ENCODE results near the gene ALG12.
"Not testable (repeated sequence)": the region's sequence is repeated elsewhere in the genome, so short reads cannot be mapped to it uniquely, and the experiment has no call there.

Gene ALG12

DNA sequence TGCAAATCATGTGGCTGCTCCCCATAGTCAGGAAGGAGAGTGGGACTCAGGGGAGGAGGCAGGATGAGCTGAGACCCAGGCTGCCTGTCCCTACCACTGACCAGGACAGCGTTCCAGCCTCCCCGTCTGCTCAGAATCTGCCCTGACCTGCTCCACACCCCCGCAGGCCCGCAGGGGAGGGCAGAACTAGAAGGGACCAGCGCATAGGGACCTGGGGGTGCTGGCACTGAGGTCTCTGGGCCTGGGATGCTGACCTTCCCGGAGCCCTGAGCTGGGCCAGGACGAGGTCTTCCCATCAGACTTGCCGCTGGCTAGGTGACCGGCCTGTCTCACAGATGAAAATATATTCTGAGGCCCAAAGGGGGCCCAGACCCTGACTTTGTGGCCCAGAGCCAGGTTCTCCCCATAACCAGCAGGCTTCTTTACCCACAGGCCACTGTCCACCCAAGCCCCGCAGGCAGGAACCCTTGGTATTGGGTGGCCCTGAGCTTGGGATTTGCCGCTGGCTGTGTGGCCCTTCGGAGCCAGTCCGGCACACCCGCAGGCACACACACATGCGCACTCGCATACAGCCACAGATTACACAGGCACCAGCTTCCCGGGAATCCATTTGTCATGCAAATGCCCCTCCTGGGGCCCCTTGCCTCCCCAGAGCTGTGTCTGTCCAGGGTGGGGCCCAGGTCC, 28.5 kb upstream of the ALG12 start:
- DNase-seq (ENCODE audit: low read depth, low spot score): no peak

DNA sequence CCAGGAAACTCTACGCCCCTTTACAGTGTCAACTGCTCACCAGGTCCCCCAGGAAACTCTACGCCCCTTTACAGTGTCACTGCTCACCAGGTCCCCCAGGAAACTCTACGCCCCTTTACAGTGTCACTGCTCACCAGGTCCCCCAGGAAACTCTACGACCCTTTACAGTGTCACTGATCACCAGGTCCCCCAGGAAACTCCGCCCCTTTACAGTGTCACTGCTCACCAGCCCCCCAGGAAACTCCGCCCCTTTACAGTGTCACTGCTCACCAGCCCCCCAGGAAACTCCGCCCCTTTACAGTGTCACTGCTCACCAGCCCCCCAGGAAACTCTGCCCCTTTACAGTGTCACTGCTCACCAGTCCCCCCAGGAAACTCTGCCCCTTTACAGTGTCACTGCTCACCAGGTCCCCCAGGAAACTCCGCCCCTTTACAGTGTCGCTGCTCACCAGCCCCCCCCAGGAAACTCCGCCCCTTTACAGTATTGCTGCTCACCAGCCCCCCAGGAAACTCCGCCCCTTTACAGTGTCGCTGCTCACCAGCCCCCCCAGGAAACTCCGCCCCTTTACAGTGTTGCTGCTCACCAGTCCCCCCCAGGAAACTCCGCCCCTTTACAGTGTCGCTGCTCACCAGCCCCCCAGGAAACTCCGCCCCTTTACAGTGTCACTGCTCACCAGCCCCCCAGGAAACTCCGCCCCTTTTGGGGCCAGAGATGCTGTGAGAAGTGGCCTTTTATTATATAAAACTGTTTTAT, 27.0 kb upstream of the ALG12 start:
- DNase-seq (ENCODE audit: low read depth, low spot score): not testable (repeated sequence)

DNA sequence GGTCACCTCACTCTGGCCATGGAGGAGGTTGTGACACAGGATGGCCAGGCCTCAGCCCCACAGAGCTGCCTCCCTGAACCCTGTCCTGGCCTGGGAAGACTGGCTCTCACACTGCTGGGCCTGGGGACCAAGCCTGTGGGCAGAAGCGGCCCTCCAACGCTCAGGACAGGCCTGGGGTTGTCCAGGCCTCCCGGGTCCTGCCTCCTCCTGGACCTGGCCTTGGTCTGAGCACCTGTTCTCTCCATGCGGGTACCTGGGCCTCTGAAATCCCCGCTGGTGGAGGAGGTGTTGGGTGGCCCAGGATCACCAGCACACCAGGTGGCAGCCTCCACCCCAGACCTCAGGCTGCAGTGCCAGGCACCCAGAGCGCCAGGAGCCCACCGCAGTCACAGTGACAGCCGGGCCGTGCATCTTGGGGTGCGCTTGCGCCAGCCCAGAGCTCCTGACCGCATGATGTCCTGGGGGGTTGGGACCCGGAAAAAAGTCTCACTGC, 26.2 kb upstream of the ALG12 start:
- no peak for DNase-seq (ENCODE audit: low read depth, low spot score)

- no peak for DNase-seq (ENCODE audit: low read depth, low spot score)
These were observed 25.6 kb upstream of the ALG12 start for GRCh38 chr22:49943771-49944398.

DNA sequence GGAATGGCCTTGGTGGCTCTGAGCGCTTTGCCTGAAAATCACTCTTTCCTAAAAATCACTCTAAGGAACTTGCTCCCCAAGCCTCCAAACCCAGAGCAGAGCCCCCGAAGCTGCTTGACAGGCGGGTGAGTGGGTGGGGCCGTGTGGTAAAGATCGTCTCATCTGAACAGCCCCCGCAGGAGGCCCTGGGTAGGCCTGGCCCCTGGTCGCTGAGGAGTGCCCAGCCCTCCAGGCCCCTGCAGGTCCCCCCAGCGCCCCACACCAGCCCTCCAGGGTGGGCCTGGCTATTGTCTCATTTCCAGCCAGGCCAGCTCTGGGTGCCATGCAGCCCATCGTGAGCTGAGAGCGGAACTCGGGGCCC, 25.1 kb upstream of the ALG12 start:
- no peak for DNase-seq (ENCODE audit: low read depth, low spot score)

GRCh38 chr22:49942565-49943404, 24.5 kb upstream of the ALG12 start:
- DNase-seq (ENCODE audit: low read depth, low spot score): no peak

- no peak for DNase-seq (ENCODE audit: low read depth, low spot score)
These were observed 23.5 kb upstream of the ALG12 start for GRCh38 chr22:49941507-49942316.

- no peak for DNase-seq (ENCODE audit: low read depth, low spot score)
These were observed 20.4 kb upstream of the ALG12 start for GRCh38 chr22:49938565-49939136.

- no peak for DNase-seq (ENCODE audit: low read depth, low spot score)
These were observed 19.7 kb upstream of the ALG12 start for GRCh38 chr22:49937758-49938564.

DNA sequence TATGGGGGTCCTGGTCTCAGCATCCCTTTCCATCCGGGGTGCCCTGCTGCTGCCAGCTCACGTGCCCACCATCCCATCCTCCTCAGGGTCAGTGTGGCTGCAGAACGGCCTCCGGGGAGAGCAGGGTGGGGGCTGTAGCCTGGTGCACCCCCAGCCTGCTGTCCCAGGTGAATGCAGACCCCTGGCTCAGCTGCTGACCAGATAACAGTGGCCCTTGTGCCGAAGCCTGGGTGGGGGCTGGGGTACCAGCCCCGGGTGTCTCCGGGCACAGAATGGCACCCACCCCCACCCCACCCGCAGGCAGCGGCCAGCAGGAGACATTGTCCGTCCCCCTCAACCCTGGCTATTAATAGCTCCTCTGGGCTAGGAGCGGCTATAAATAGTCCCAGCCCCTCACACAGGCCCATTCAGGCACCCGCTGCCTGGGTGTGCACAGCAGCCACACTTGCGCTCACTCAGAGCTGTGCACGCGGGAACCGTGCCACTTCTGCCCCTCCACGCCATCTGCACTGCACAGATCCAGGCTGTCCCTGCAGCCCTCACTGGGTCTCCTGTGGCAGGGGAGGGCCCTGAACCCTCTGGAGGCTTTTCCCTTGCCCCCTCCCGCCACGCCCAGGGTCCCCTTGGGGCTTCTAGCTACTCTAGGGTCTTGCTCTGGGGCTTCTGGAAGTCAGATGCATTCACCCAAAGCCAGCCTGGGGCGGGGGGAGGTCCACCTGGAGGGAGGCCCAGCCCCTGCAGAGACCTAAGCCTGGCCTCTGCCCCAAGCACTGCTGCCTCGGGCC, 18.9 kb upstream of the ALG12 start:
- DNase-seq (ENCODE audit: low read depth, low spot score): no peak

DNA sequence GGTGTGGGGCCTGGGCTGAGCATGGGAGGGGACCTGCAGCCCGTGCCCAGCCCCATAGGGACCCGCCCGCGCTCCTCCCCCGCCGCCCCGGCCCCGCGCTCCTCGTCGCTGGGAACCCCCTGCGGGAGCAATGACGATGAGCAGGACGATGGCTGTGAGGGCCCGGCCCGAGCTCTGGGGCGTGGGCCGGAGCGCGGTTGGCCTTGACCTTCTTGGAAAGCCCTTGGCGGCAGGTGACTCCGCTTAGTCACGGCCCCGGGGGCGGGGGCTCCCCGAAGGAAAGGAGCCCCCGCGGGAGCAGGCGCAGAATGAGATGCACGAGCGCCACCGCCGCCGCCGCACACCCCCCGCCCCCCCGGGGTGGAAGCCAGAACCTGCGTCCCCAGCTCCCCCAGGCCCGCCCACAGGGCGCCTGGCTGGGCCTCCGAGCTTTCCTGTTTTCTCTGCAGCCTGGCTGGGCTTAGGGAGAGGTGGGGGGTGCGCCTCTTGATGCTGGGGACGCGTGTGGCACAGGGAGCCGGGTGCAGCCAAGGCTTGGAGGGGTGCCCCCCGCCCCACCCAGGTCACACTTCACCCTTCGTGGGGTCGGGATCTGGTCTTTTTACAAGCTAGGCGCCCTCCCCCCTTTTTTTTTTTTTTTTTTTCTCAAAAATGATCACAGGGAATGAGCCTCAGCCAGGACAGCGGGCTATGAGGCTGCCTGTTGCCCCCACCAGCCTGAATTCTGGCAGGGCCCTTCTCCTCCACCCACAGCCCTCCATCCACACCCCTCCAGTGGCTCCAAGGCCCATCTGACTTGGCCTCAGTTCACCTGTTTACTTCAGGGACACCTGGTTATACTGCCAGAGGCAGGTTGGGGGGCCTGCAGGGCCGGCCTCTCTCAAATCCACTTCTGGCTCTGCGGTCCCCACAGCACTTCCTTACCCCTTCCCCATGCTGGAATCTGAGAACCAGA, 18.1 kb upstream of the ALG12 start:
- DNase-seq (ENCODE audit: low read depth, low spot score): no peak

DNA sequence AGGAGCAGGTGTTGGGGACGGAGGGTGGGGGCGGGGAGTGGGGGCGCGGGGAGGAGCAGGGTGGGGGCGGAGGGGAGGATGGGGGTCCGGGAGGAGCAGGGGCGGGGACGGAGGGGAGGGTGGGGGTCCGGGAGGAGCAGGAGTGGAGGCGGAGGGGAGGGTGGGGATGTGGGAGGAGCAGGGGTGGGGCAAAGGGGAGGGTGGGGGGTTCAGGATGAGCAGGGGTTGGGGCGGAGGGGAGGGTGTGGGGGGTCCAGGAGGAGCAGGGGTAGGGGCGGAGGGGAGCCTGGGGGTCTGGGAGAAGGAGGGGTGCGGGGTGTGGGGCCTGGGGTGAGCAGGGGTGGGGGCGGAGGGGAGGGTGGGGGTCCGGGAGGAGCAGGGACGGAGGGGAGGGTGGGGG, 17.3 kb upstream of the ALG12 start:
- DNase-seq (ENCODE audit: low read depth, low spot score): no peak

- DNase-seq (ENCODE audit: low read depth, low spot score): no peak
These were observed 16.8 kb upstream of the ALG12 start for GRCh38 chr22:49934891-49935557.

- no peak for DNase-seq (ENCODE audit: low read depth, low spot score)
These were observed 16.1 kb upstream of the ALG12 start for GRCh38 chr22:49934160-49934890.

- no peak for DNase-seq (ENCODE audit: low read depth, low spot score)
These were observed 15.3 kb upstream of the ALG12 start for GRCh38 chr22:49933236-49934159.

All from smooth muscle cell of the brain vasculature (primary cell).